ENCODE data around the gene HIBADH.
"Not testable (repeated sequence)": the region's sequence is repeated elsewhere in the genome, so short reads cannot be mapped to it uniquely, and the experiment has no call there.

Gene HIBADH

GRCh38 chr7:27600247-27600646 lies 62.4 kb downstream of the HIBADH start:
- no peak for DNase-seq (ENCODE audit: low read depth in 2 of 2)

DNA sequence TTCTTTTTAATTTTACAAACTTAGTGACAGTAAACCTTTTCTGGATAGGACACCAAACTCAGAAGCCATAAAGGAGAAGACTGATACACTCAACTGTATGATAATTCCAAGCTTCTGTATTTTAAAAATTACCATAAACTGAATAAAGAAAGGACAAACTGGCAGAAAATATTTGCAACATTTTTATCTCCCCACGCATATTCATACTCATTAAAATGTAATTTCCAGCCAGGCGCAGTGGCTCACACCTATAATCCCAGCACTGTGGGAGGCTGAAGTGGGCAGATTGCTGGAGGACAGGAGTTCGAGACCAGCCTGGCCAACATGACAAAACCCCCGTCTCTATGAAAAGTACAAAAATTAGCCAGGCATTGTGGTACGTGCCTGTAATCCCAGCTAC lies 67.7 kb downstream of the HIBADH start:
- DNase-seq (ENCODE audit: low read depth in 2 of 2): no peak

DNA sequence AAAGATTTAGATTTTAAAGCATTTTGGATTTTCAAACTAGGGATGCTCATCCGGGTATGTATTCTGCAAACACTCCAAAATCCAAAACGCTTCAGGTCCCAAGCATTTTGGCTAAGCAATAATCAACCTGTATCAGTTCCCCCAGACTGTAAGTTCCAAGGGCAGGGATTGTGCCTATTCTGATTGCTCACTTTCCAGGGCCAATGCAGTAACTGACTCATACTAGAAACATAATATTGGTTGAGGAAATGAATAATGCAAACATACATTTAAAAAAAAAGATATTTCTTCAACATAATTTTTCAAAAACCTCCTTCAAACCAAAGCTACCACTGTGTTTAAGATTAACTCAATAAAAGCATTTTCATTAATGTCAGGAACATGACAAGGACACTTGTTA lies 69.5 kb downstream of the HIBADH start:
- no peak for DNase-seq (ENCODE audit: low read depth in 2 of 2)

- DNase-seq (ENCODE audit: low read depth in 2 of 2): no peak
Observed at GRCh38 chr7:27590416-27590815, 72.3 kb downstream of the HIBADH start.

- no peak for DNase-seq (ENCODE audit: low read depth in 2 of 2)
Observed at GRCh38 chr7:27587429-27587828, 75.3 kb downstream of the HIBADH start.

- no peak for DNase-seq (ENCODE audit: low read depth in 2 of 2)
Observed at GRCh38 chr7:27586825-27587224, 75.9 kb downstream of the HIBADH start.

GRCh38 chr7:27585781-27586447 lies 76.8 kb downstream of the HIBADH start:
- DNase-seq (ENCODE audit: low read depth in 2 of 2): no peak

DNA sequence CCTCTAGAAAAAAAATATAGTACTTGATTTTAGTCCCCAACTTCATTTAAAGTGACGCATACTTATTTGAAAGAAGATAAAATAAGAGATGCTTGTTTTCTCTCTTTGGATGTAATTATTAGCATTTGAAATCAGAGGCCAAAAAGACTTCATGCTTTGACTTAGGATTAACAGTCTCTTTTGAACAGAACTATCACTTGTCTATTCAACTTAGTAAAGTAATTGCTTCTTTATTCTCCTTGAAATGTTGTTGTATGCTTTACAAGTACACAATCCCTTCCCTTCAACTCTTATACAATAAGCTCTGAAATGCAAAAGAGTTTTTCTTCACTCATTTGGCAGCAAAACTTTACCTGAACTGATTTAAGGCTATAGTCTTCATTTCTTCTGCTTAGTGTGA lies 80.8 kb downstream of the HIBADH start:
- no peak for DNase-seq (ENCODE audit: low read depth in 2 of 2)

DNA sequence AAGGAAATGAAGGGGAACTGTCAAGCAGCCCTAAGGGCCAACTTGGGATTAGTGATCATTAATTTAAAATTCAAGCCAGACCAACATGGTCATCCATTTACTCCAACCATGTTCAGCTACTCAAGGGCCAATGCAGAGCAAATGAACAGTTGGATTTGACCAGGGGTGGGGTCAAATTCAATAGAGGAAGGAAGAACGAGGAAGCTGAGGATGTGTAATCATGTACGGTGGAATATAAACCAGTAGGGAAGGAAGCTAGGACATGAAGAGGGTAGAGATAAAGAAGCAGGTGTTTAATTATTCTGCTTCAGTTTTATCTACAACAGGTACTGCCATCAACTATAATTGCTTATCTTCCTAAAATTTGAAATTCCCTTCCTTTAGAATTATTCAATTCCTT lies 81.6 kb downstream of the HIBADH start:
- no peak for DNase-seq (ENCODE audit: low read depth in 2 of 2)

DNA sequence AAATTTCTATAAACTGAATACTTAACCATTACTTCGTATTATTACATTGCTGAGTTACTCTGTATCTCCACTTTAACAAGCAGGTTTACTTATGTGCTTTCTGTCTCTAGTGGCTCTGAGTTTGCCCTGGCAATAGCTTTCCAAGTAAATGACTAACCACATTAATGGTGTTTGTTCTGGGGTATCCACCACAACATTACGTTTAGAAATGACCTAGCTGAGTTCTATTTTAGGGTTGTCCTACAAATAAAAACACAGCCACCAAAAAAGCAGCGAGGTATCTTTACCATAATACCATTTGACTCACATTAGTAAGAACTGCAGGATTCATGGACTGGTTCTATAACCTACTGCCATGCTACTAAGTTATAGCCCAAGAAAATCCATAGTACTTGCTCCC lies 83.1 kb downstream of the HIBADH start:
- DNase-seq (ENCODE audit: low read depth in 2 of 2): no peak

DNA sequence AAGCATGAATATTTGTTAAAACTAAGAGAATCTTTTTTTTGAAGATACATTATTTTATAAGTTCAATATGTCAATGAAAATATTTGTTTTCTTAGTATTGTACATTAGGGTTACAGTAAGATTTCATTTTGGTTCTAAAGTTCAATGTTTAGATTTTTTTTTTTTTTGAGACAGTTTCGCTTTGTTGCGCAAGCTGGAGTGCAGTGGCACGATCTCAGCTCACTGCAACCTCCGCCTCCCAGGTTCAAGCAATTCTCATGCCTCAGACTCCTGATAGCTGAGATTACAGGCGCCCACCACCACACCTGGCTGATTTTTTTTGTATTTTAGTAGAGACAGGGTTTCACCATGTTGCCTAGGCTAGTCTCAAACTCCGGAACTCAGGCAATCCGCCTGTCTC lies 84.5 kb downstream of the HIBADH start:
- not testable (repeated sequence) for DNase-seq (ENCODE audit: low read depth in 2 of 2)

GRCh38 chr7:27576360-27576944 lies 86.2 kb downstream of the HIBADH start:
- DNase-seq (ENCODE audit: low read depth in 2 of 2): no peak

DNA sequence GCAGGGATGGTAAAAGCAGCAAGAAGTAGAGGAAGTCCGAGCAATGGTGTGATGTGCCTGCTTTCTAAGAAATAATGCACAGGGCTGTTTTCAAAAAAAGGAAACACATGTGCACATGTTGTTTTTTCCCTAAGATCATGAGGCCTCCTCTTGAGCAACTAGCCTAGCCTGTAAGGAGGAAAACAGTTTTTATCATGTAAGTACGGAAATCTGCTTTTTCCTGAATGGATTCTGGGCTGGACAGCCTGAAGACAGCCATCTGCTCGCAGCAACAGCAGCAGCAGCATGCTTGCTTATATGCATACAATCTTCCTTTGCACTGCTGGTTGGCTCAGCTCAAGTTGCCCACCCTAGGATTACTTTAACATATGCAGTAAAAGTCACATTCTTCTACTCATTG lies 87.1 kb downstream of the HIBADH start:
- DNase-seq (ENCODE audit: low read depth in 2 of 2): no peak

GRCh38 chr7:27569106-27569505 lies 93.6 kb downstream of the HIBADH start:
- no peak for DNase-seq (ENCODE audit: low read depth in 2 of 2)

GRCh38 chr7:27567266-27567665 lies 95.4 kb downstream of the HIBADH start:
- DNase-seq (ENCODE audit: low read depth in 2 of 2): no peak

GRCh38 chr7:27564881-27565482 lies 97.7 kb downstream of the HIBADH start:
- no peak for DNase-seq (ENCODE audit: low read depth in 2 of 2)

DNA sequence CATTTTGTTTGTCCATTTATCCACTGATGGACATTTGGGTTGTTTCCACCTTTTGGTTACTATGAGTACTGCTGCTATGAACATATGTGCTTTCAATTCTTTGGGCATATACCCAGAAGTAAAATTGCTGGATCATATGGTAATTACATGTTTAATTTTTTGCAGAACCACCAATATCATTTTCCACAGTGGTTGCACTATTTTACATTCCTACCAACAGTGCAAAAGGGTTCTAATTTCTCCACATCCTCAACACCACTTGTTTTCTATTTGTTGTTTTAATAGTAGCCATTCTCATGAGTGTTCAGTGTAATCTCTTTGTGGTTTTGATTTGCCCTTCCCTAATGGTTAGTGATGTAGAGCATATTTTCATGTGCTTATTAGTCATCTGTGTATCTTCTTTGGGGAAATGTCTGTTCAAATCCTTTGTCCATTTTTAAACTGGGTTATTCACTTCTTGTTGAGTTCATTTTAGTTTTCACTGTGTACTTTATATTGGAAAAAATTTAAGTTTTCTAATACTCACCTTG lies 101.9 kb downstream of the HIBADH start:
- DNase-seq (ENCODE audit: low read depth in 2 of 2): no peak

GRCh38 chr7:27555670-27556069 lies 107.0 kb downstream of the HIBADH start:
- DNase-seq (ENCODE audit: low read depth in 2 of 2): no peak

DNA sequence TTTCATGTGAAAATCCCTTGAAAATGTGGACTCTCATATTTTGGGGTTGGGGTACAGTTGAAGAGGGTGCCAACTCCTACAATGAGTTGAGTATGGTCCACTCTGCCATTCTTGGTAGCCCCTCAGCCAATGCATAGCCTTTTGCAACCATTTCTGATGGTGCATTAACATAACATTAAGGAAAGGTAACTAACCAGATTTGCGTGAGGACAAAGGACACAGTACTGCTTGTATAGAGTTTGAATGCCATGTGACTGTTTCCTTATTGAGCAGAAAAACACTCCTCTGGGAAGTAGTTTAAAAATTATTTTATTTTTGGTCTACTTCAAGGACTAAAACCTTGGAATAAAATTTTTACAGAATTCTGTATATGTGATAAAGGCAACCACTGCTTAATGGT lies 107.9 kb downstream of the HIBADH start:
- no peak for DNase-seq (ENCODE audit: low read depth in 2 of 2)

DNA sequence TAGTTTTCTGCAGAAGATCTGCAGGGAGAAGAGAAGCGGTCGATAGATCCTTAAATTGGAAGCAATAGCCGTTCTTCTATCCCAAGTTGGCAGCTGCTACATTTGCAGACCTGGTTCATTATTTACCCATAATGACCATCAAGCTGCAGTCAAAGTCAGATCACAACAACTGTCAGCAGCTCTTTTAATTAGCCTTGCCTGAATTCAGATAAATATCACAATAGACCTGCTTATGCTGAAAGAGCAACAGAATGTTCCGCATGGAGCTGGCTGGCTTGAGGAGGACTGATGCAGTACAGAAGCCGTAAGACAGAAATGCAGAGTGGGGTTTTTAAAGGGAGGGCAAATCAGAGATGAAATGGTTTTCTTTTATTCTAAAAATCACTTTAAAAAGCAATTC lies 109.4 kb downstream of the HIBADH start:
- DNase-seq (ENCODE audit: low read depth in 2 of 2): no peak

- DNase-seq (ENCODE audit: low read depth in 2 of 2): no peak
Observed at GRCh38 chr7:27551803-27552400, 110.8 kb downstream of the HIBADH start.

GRCh38 chr7:27549606-27550005 lies 113.1 kb downstream of the HIBADH start:
- no peak for DNase-seq (ENCODE audit: low read depth in 2 of 2)

GRCh38 chr7:27548304-27548703 lies 114.4 kb downstream of the HIBADH start:
- no peak for DNase-seq (ENCODE audit: low read depth in 2 of 2)

All from stimulated activated CD8-positive, alpha-beta memory T cell treated with anti-CD3 and anti-CD28 coated beads, Interleukin-15, amount 100 ng/mL, for 4 hours (primary cell).